Measurements from ENCODE around the gene AURKAIP1. TPM values are rescaled to one million over a fixed set of nuclear protein-coding genes. Genes with fewer than 3 reads are reported as not detected.

Gene AURKAIP1
- total and polyA plus RNA-seq, 9 of the 15 experiments (the other 6 are each of a cell fraction or from before 2014, with no cell fraction given): 7.8 to 478 (median 92.0) TPM

- Histone ChIP-seq H3K4me3 (no peak overlapping the region), H3K36me3 (ENCODE audit: control insufficient read depth, insufficient read depth, low read length) (peaks cover 53% of the 10 kb centered on the region; the same call in 1 of the 3 replicates), H3K9me3 (replicated peaks; ENCODE audit: control insufficient read depth, insufficient read depth, low read depth, low read length) (peaks cover 4% of the 10 kb centered on the region), H3K9ac (ENCODE audit: insufficient read depth in 1 of 2, low read depth in 2 of 2, low read length in 2 of 2) (peak overlapping the region in 1 of 2 experiments; percentile 61; a peak in 1 of 4 replicates), H3K4me1 (replicated peaks in 1 of 2; ENCODE audit: control insufficient read depth in 2 of 2, insufficient read depth in 2 of 2, low read length in 2 of 2) (peaks cover 0 to 91% of the 10 kb centered on the region in 2 experiments; a peak in 2 of 5 replicates), H3K27me3 (ENCODE audit: control insufficient read depth in 2 of 2, insufficient read depth in 2 of 2, low read length in 2 of 2) (no peaks in the 10 kb centered on the region), H4K20me1 (replicated peaks; ENCODE audit: control insufficient read depth, insufficient read depth, low read length) (peaks cover 16% of the 10 kb centered on the region; the same call in 1 of the 2 replicates), H2AFZ (ENCODE audit: low read depth, low read length) (no peak overlapping the region), H3K4me2 (ENCODE audit: insufficient read depth, low read length) (no peak overlapping the region), H3K9me1 (ENCODE audit: control insufficient read depth, insufficient read depth, low read length) (peaks cover 7% of the 10 kb centered on the region), H3K27ac (ENCODE audit: extremely low read depth, low read depth, low read length) (no peak overlapping the region), H3K79me2 (ENCODE audit: control insufficient read depth, insufficient read depth, low read length) (peaks cover 2% of the 10 kb centered on the region; the same call in 1 of the 3 replicates)
- FAIRE-seq: no peak
- no peak for ATAC-seq
- CTCF ChIA-PET (ENCODE audit: low intra/inter-chr PET ratio): no interaction called here
- no TSS peak for BruUV-seq (replicated peaks)
- intact Hi-C loops (cut with micrococcal nuclease): no loop called here
- peak in 2 of 4 experiments; percentile 59 to 67 for DNase-seq (ENCODE audit: extremely low read depth in 1 of 4, low spot score in 3 of 4)
- POLR2A ChIA-PET: interaction anchor here (0.5 to 2.1 kb wide), 11 partner anchors 8 to 118 kb away, joined by 3 to 8 read pairs (median 4); partner anchors contain the start of gene CCNL2
- in situ Hi-C loops (cut with MboI): no loop called here
- WGBS (ENCODE audit: insufficient coverage, low coverage, missing lambda C conversion rate): 88% methylated on average over 6 of the region's 11 CpGs
- TF ChIP-seq NFE2L1 (tag; IDR thresholded peaks at IDR 0.05; ENCODE audit: borderline replicate concordance, low read depth) (no peak), ILF3 (IDR thresholded peaks at IDR 0.05; ENCODE audit: borderline replicate concordance) (no peak), IFI16 (CRISPR knock-in tag; IDR thresholded peaks at IDR 0.05) (no peak), KAT2B (IDR thresholded peaks at IDR 0.05; ENCODE audit: low read depth, low read length) (no peak), MEF2A (IDR thresholded peaks at IDR 0.05; ENCODE audit: control insufficient read depth, low read depth, low read length) (no peak), ZNF146 (CRISPR knock-in tag; IDR thresholded peaks at IDR 0.05; ENCODE audit: unreplicated experiment) (no peak), RCOR1 (IDR thresholded peaks at IDR 0.05; ENCODE audit: borderline replicate concordance in 1 of 2, low read depth in 2 of 2, low read length in 2 of 2) (0 out of 4 replicates have a peak, but pooled peaks of 1 of the 2 experiments have one; percentile 19), ZBTB8A (IDR thresholded peaks at IDR 0.05; ENCODE audit: partially characterized antibody) (no peak), ZKSCAN3 (CRISPR knock-in tag; IDR thresholded peaks at IDR 0.05) (no peak), PHB2 (IDR thresholded peaks at IDR 0.05; ENCODE audit: low read depth) (no peak), HMGN3 (IDR thresholded peaks at IDR 0.05; ENCODE audit: borderline replicate concordance, extremely low read depth, insufficient read length, low read depth, low read length) (no peak), TOE1 (IDR thresholded peaks at IDR 0.05; ENCODE audit: borderline replicate concordance) (no peak), TOE1 (CRISPR knock-in tag; IDR thresholded peaks at IDR 0.05; ENCODE audit: borderline replicate concordance, low read depth) (no peak), ZNF133 (CRISPR knock-in tag; IDR thresholded peaks at IDR 0.05) (no peak), PRPF4 (IDR thresholded peaks at IDR 0.05; ENCODE audit: insufficient read depth, low read depth, low read length, poor library complexity, severe bottlenecking) (no peak), SRSF7 (optimal IDR thresholded peaks at IDR 0.05; ENCODE audit: low read depth, low read length) (no peak), MBD2 (IDR thresholded peaks at IDR 0.05; ENCODE audit: borderline replicate concordance, low read depth) (no peak), PTBP1 (IDR thresholded peaks at IDR 0.05; ENCODE audit: low read depth, low read length) (no peak), GTF2E2 (tag; IDR thresholded peaks at IDR 0.05) (no peak), CHD2 (IDR thresholded peaks at IDR 0.05; ENCODE audit: low read depth, low read length) (0 out of 2 replicates have a peak, but pooled peaks have one; percentile 15), MCM3 (IDR thresholded peaks at IDR 0.05) (no peak), ZNF507 (tag; conservative IDR thresholded peaks at IDR 0.05) (no peak), TCF3 (CRISPR knock-in tag; IDR thresholded peaks at IDR 0.05) (no peak), DMBX1 (CRISPR knock-in tag; IDR thresholded peaks at IDR 0.05; ENCODE audit: borderline replicate concordance) (no peak), HDAC1 (IDR thresholded peaks at IDR 0.05) (peak in 1 of 2 experiments; percentile 81; a peak in 2 of 4 replicates), SP1 (CRISPR knock-in tag; IDR thresholded peaks at IDR 0.05) (peak; percentile 59; the same call in 1 of the 2 replicates), FOXA1 (IDR thresholded peaks at IDR 0.05; ENCODE audit: borderline replicate concordance) (no peak), NFE2 (IDR thresholded peaks at IDR 0.05; ENCODE audit: low read depth) (no peak)
Observed at GRCh38 chr1:1334835-1335234, 40.2 kb downstream of the AURKAIP1 start.

Measured in K562 (cell line).